NCI-H82 treated with DMSO at 0.1 percent for 48 hours (cell line): Measurements from ENCODE around the gene RPS19BP1.

ENCODE experiments used
- DNase-seq: peaks from one replicate; lab custom pipeline; 2025; ENCODE audit not compliant: unreplicated experiment; lab: John Stamatoyannopoulos, UW

RPS19BP1 gene

GRCh38 chr22:39490966-39491680 is 41.4 kb downstream of the RPS19BP1 start:
- no peak for DNase-seq

DNA sequence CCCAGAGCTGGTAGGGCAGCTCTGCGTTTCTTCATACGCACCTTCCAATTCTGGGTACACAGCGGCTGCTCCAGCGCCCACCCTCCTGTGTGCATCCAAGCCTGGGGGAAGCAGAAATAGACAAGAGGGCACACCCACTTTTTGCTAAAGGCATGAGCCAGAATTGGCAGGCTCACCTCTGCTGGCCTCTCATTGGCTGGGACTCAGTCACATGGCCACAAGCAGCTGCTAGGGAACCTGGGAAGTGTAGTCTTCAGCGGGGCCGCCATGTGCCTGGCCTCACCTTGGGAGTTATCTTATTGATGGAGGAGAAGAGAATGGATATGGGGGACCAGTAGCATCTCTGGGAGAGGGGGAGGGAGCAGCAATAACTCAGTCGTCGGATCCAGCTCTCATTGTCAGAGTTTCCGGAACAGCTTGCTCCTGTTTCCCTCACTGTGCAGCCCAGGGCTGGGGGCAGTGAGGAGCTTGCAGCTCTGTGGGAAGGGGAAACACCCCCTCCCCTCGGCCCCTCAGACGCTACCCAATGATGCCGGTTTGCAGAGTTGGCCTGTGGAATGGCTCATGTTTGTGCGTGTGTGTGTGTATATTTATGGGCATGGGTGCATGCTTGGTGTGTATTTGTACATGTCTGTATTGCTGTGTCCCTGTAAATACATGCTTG is 42.3 kb downstream of the RPS19BP1 start:
- peak; percentile 19 for DNase-seq

- DNase-seq: no peak
These were observed 43.2 kb downstream of the RPS19BP1 start for GRCh38 chr22:39489094-39490068.

GRCh38 chr22:39488563-39489083 is 43.9 kb downstream of the RPS19BP1 start:
- DNase-seq: no peak

DNA sequence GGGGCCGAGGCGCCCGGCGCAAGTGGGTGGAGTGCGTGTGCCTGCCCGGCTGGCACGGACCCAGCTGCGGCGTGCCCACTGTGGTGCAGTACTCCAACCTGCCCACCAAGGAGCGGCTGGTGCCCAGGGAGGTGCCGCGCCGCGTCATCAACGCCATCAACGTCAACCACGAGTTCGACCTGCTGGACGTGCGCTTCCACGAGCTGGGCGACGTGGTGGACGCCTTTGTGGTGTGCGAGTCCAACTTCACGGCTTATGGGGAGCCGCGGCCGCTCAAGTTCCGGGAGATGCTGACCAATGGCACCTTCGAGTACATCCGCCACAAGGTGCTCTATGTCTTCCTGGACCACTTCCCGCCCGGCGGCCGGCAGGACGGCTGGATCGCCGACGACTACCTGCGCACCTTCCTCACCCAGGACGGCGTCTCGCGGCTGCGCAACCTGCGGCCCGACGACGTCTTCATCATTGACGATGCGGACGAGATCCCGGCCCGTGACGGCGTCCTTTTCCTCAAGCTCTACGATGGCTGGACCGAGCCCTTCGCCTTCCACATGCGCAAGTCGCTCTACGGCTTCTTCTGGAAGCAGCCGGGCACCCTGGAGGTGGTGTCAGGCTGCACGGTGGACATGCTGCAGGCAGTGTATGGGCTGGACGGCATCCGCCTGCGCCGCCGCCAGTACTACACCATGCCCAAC is 44.6 kb downstream of the RPS19BP1 start:
- DNase-seq: no peak

DNA sequence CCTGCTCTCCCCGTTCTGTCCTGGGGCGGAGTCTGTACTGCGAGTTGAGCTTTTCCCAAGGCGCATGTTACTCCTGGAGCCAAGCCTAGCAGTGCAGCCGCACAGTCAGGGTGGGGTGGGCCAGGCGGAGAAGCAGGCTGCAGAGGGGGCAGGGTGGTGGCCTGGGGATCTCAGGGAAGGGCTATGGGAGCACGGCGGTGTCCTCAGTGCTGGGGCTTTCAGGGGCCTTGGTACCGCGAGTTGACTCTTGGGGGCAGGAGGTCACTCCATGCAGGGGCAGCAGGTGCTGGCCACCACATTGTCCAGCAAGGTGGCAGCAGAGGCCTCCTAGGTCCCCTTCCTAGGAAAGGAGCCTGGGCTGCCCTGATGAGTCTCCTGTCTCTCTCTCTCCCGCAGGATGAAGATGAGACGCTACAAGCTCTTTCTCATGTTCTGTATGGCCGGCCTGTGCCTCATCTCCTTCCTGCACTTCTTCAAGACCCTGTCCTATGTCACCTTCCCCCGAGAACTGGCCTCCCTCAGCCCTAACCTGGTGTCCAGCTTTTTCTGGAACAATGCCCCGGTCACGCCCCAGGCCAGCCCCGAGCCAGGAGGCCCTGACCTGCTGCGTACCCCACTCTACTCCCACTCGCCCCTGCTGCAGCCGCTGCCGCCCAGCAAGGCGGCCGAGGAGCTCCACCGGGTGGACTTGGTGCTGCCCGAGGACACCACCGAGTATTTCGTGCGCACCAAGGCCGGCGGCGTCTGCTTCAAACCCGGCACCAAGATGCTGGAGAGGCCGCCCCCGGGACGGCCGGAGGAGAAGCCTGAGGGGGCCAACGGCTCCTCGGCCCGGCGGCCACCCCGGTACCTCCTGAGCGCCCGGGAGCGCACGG is 45.4 kb downstream of the RPS19BP1 start:
- no peak for DNase-seq

DNA sequence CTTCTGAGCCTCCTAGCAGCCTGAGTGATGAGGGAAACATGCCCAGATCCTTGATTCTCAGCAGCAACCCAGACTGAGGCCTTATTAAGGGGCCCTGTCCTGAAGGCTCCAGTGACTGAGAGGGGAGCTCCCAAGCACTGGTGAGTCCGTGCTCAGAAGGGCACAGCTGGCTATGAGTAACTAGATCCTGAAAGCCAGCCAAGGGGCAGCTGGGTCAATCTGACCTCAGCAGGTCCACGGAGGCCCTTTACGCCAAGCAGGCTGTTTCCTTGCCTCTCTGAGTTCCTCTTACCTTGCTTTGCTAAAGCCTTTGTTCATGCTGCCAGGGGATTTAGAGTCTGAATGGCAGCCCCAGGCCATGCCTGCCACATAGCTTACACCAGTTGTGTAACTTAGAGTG is 49.8 kb downstream of the RPS19BP1 start:
- DNase-seq: no peak

- DNase-seq: no peak
These were observed 51.0 kb downstream of the RPS19BP1 start for GRCh38 chr22:39481595-39481994.

DNA sequence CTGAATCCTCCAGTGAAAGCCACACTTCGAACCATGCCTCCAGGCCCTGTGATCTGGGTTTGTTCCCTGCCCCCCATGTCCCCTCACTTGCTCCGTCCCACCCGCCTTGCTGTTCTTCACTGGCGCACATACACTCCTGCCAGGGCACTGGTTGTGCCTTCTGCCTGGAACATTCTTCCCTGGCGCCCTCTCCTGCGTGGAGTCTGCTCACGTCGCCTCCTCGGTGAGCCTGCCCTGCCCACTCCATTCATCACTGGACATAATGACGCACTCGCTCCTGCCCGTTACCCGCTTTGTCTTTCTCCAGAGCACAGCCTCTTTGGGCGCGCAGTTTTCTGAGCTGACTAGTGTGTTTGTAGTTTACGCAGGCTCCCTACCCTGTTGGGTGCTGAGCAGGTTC is 51.5 kb downstream of the RPS19BP1 start:
- DNase-seq: no peak

- DNase-seq: no peak
These were observed 52.0 kb downstream of the RPS19BP1 start for GRCh38 chr22:39480557-39480956.

DNA sequence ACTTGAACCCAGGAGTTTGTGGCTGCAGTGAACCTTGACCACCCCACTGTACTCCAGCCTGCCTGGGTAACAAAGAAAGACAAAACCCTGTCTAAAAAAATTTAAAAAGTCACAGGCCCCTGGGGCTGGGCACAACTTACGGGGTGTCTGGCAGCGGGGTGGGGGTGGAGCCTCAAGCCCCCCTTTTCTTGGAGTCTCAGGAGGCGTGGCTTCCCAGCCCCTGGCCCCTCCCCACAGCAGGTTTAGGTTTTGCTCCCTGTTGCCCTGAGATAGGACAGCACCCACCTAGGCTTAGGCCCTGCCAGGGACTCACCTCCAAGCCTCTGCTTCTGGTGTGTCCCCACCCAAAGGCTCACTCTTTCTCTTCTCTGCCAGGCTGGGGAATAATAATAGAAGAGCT is 53.3 kb downstream of the RPS19BP1 start:
- no peak for DNase-seq
